ENCODE results near the gene PXN. TPM values are rescaled to one million over a fixed set of nuclear protein-coding genes. Genes with fewer than 3 reads are reported as not detected.

The PXN gene
- total and polyA plus RNA-seq, 2 of the 13 experiments (the other 11 are each of a cell fraction or from before 2014, with no cell fraction given), result 13.6 to 14.2 TPM

DNA sequence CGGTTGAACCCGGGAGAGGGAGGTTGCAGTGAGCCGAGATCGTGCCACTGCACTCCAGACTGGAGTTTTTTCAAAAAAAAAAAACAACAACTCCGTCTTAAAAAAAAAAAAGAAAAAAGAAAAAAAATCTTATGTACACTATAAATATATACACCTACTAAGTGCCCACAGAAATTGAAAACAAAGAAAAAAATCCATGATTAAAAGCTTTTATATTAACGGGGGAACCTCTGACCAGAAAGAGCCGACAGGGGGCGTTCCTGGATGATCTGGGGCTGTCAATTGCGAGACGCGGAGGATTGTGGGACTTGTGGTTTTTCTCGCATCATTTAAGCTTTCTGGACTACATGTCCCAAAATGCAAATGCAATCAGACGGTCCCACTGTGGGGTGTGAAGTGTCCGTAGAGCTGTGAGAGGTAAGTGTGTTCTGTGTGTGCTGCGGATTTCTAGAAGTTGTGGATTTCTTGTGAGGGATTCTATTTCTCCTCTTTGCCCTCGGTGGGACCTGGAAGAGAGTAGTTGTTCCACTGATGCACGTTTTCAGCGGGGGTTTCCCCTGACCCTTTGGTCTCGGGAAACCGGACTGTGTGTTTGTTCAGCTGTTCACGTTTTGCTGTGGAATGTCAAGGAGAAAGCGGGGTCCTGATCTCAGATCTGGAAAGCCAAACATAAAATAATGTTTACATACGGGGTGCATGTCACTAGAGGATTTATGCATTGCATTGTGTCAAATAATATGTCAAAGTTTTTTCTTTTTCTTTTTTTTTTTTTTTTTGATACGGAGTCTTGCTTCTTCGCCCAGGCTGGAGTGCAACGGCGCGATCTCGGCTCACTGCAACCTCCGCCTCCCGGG is 36.7 kb upstream of the PXN start, which contains the start of gene SIRT4 (continued):
- TF ChIP-seq SAP130 (CRISPR knock-in tag; IDR thresholded peaks at IDR 0.05; ENCODE audit: low read depth) (peak; percentile 91), ZNF496 (CRISPR knock-in tag; IDR thresholded peaks at IDR 0.05; ENCODE audit: insufficient replicate concordance) (no peak), MEIS2 (CRISPR knock-in tag; IDR thresholded peaks at IDR 0.05) (no peak; the same call in 1 of the 2 replicates), ZNF776 (CRISPR knock-in tag; IDR thresholded peaks at IDR 0.05) (no peak), TGIF2 (CRISPR knock-in tag; IDR thresholded peaks at IDR 0.05) (peak; percentile 94), ZNF83 (CRISPR knock-in tag; IDR thresholded peaks at IDR 0.05; ENCODE audit: borderline replicate concordance) (no peak), ZNF598 (CRISPR knock-in tag; IDR thresholded peaks at IDR 0.05; ENCODE audit: borderline replicate concordance) (no peak), POLR2AphosphoS5 (IDR thresholded peaks at IDR 0.05; ENCODE audit: low read depth, low read length) (peak; percentile 75), NFE2L1 (CRISPR knock-in tag; IDR thresholded peaks at IDR 0.05; ENCODE audit: borderline replicate concordance) (no peak), XRCC5 (optimal IDR thresholded peaks at IDR 0.05; ENCODE audit: low read length) (peak; percentile 82), FOXJ3 (CRISPR knock-in tag; IDR thresholded peaks at IDR 0.05; ENCODE audit: borderline replicate concordance) (no peak), SP4 (CRISPR knock-in tag; IDR thresholded peaks at IDR 0.05) (peak; percentile 59), ZNF12 (CRISPR knock-in tag; IDR thresholded peaks at IDR 0.05) (no peak), HMG20A (CRISPR knock-in tag; IDR thresholded peaks at IDR 0.05; ENCODE audit: borderline replicate concordance) (peak; percentile 13; the same call in 1 of the 2 replicates), ZFP37 (CRISPR knock-in tag; IDR thresholded peaks at IDR 0.05; ENCODE audit: borderline replicate concordance) (no peak), CHD4 (IDR thresholded peaks at IDR 0.05; ENCODE audit: borderline replicate concordance, low read length) (no peak), ZNF780A (CRISPR knock-in tag; IDR thresholded peaks at IDR 0.05) (no peak), GATA4 (IDR thresholded peaks at IDR 0.05; ENCODE audit: borderline replicate concordance, low read depth) (no peak), ZSCAN31 (CRISPR knock-in tag; IDR thresholded peaks at IDR 0.05; ENCODE audit: low read depth) (0 out of 2 replicates have a peak, but pooled peaks have one; percentile 20), REPIN1 (CRISPR knock-in tag; IDR thresholded peaks at IDR 0.05; ENCODE audit: borderline replicate concordance, low read depth) (no peak)
- TF ChIP-seq, protein P1, sequence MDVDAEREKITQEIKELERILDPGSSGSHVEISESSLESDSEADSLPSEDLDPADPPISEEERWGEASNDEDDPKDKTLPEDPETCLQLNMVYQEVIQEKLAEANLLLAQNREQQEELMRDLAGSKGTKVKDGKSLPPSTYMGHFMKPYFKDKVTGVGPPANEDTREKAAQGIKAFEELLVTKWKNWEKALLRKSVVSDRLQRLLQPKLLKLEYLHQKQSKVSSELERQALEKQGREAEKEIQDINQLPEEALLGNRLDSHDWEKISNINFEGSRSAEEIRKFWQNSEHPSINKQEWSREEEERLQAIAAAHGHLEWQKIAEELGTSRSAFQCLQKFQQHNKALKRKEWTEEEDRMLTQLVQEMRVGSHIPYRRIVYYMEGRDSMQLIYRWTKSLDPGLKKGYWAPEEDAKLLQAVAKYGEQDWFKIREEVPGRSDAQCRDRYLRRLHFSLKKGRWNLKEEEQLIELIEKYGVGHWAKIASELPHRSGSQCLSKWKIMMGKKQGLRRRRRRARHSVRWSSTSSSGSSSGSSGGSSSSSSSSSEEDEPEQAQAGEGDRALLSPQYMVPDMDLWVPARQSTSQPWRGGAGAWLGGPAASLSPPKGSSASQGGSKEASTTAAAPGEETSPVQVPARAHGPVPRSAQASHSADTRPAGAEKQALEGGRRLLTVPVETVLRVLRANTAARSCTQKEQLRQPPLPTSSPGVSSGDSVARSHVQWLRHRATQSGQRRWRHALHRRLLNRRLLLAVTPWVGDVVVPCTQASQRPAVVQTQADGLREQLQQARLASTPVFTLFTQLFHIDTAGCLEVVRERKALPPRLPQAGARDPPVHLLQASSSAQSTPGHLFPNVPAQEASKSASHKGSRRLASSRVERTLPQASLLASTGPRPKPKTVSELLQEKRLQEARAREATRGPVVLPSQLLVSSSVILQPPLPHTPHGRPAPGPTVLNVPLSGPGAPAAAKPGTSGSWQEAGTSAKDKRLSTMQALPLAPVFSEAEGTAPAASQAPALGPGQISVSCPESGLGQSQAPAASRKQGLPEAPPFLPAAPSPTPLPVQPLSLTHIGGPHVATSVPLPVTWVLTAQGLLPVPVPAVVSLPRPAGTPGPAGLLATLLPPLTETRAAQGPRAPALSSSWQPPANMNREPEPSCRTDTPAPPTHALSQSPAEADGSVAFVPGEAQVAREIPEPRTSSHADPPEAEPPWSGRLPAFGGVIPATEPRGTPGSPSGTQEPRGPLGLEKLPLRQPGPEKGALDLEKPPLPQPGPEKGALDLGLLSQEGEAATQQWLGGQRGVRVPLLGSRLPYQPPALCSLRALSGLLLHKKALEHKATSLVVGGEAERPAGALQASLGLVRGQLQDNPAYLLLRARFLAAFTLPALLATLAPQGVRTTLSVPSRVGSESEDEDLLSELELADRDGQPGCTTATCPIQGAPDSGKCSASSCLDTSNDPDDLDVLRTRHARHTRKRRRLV (CRISPR knock-in tag; IDR thresholded peaks at IDR 0.05), result 0 out of 2 replicates have a peak, but pooled peaks have one; percentile 83
- TF ChIP-seq, protein P2, sequence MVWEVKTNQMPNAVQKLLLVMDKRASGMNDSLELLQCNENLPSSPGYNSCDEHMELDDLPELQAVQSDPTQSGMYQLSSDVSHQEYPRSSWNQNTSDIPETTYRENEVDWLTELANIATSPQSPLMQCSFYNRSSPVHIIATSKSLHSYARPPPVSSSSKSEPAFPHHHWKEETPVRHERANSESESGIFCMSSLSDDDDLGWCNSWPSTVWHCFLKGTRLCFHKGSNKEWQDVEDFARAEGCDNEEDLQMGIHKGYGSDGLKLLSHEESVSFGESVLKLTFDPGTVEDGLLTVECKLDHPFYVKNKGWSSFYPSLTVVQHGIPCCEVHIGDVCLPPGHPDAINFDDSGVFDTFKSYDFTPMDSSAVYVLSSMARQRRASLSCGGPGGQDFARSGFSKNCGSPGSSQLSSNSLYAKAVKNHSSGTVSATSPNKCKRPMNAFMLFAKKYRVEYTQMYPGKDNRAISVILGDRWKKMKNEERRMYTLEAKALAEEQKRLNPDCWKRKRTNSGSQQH (CRISPR knock-in tag; IDR thresholded peaks at IDR 0.05; ENCODE audit: low read depth), result no peak; the same call in 1 of the 2 replicates
- TF ChIP-seq, protein P3, sequence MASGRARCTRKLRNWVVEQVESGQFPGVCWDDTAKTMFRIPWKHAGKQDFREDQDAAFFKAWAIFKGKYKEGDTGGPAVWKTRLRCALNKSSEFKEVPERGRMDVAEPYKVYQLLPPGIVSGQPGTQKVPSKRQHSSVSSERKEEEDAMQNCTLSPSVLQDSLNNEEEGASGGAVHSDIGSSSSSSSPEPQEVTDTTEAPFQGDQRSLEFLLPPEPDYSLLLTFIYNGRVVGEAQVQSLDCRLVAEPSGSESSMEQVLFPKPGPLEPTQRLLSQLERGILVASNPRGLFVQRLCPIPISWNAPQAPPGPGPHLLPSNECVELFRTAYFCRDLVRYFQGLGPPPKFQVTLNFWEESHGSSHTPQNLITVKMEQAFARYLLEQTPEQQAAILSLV (CRISPR knock-in tag; IDR thresholded peaks at IDR 0.05; ENCODE audit: borderline replicate concordance), result 0 out of 2 replicates have a peak, but pooled peaks have one; percentile 45

All from HepG2 (cell line).